Activated naive CD4-positive, alpha-beta T cell treated with anti-CD3 and anti-CD28 coated beads for 36 hours (primary cell): ENCODE measurements around the gene KRTAP2-2. TPM values are rescaled to one million over a fixed set of nuclear protein-coding genes. Genes with fewer than 3 reads are reported as not detected.
"Not testable (repeated sequence)": the region's sequence is repeated elsewhere in the genome, so short reads cannot be mapped to it uniquely, and the experiment has no call there.

Source experiments
- CTCF ChIA-PET: fragments of 350-600 bp; sonication (Branson Sonifier 250); formaldehyde crosslinking; loops from one replicate; lab custom pipeline; 2021; ENCODE audit warnings: antibody characterized with exemption; lab: Charles Lee
- DNase-seq: peaks from one replicate; pipeline ENCODE4 v3.0.0-alpha.2; 2020
- H3K27ac Mint-ChIP-seq: one replicate; pipeline ENCODE4 v1.8.0; 2021; ENCODE audit warnings: mild to moderate bottlenecking, mixed read lengths
- H3K27me3 Mint-ChIP-seq: one replicate; pipeline ENCODE4 v1.8.0; 2021; ENCODE audit warnings: low read depth, mixed read lengths
- H3K36me3 Mint-ChIP-seq: one replicate; pipeline ENCODE4 v1.8.0; 2021; ENCODE audit warnings: low read depth, mixed read lengths
- H3K4me1 Mint-ChIP-seq: one replicate; pipeline ENCODE4 v1.8.0; 2021; ENCODE audit warnings: low read depth, mixed read lengths
- H3K4me3 Mint-ChIP-seq: one replicate; pipeline ENCODE4 v1.8.0; 2021; ENCODE audit warnings: mild to moderate bottlenecking, moderate library complexity, mixed read lengths
- H3K9me3 Mint-ChIP-seq: one replicate; pipeline ENCODE4 v1.8.0; 2021; ENCODE audit warnings: mixed read lengths
- intact Hi-C: fragments of 100-400 bp; cut with micrococcal nuclease; formaldehyde crosslinking; loops from one replicate; pipeline ENCODE4 v1.15.1; 2023
- total RNA-seq, 2 experiments: library from RNA; stranded (reverse); gene quantifications; one replicate each; pipeline ENCODE4 v1.2.3, GENCODE V29; 2021

KRTAP2-2 gene
- total RNA-seq, 2 experiments from 2014 or later: not detected

DNA sequence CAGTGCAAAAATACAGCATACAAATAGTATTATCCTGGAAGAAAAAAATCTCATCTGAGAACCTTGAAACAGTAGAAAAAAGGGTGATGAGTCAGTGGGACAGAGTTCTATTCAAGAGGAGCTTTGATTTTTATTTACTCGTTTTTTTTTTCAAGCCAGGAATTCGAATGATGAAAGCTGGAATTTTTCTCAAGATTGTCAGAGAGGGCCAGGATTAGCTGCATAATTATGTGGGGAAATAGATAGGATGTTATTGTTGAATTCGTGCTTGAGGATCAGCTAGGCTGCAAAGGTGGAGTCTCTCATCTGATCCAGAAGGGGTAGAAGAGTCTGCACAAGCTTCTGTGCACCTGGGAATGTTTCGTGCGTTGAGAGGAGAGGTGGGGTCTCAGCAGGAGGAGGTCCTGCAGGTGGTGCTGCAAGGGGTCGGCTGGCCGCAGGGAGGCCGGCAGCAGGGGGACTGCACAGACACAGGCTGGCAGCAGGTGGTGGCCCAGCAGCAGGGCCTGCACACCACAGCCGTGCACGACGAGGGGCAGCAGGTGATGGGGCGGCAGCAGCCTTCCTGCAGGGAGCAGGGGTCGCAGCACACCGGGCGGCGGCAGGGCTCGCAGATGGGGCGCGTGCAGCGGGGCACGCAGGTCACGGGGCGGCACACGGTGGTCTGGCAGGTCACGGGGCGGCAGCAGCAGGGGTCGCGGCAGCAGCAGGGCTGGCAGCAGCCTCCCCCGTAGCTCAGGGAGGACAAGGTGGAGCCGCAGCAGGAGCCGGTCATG lies 4.4 kb upstream of the KRTAP2-2 start:
- CTCF ChIA-PET, intact Hi-C loops, H3K27ac Mint-ChIP-seq, H3K36me3 Mint-ChIP-seq, H3K4me1 Mint-ChIP-seq, DNase-seq, H3K4me3 Mint-ChIP-seq, H3K9me3 Mint-ChIP-seq: not testable (repeated sequence)
- peaks cover 28% of the 10 kb centered on the region for H3K27me3 Mint-ChIP-seq

- no peak for DNase-seq
- intact Hi-C loops: no loop called here
- Mint-ChIP-seq H3K9me3 (no peaks in the 10 kb centered on the region), H3K27me3 (peaks cover 28% of the 10 kb centered on the region), H3K36me3 (no peaks in the 10 kb centered on the region), H3K4me3 (no peak overlapping the region), H3K27ac (no peak overlapping the region), H3K4me1 (no peaks in the 10 kb centered on the region)
- CTCF ChIA-PET: no interaction called here
These were observed 3.7 kb upstream of the KRTAP2-2 start for GRCh38 chr17:41058741-41059140.

DNA sequence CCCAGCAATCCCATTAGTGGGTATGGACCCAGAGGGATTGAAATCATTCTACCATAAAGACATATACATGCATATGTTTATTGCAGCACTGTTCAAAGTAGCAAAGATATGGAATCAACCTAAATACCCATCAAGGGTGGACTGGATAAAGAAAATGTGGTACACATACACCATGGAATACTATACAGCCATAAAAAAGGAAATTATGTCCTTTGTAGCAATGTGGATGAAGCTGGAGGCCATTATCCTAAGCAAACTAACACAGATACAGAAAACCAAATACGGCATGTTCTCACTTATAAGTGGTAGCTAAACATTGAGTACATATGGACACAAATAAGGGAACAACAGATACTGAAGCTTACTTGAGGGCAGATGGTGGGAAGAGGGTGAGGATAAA lies 2.5 kb upstream of the KRTAP2-2 start:
- CTCF ChIA-PET: no interaction called here
- H3K4me3 Mint-ChIP-seq: no peak overlapping the region
- intact Hi-C loops: no loop called here
- no peaks in the 10 kb centered on the region for H3K36me3 Mint-ChIP-seq
- DNase-seq: no peak
- H3K9me3 Mint-ChIP-seq: no peaks in the 10 kb centered on the region
- peaks cover 30% of the 10 kb centered on the region for H3K27me3 Mint-ChIP-seq
- H3K4me1 Mint-ChIP-seq: no peaks in the 10 kb centered on the region
- no peak overlapping the region for H3K27ac Mint-ChIP-seq

GRCh38 chr17:41054556-41054955 lies 474 bp downstream of the KRTAP2-2 start:
- DNase-seq, H3K4me3 Mint-ChIP-seq, H3K36me3 Mint-ChIP-seq, intact Hi-C loops, CTCF ChIA-PET, H3K4me1 Mint-ChIP-seq, H3K9me3 Mint-ChIP-seq, H3K27ac Mint-ChIP-seq: not testable (repeated sequence)
- H3K27me3 Mint-ChIP-seq: peaks cover 22% of the 10 kb centered on the region

DNA sequence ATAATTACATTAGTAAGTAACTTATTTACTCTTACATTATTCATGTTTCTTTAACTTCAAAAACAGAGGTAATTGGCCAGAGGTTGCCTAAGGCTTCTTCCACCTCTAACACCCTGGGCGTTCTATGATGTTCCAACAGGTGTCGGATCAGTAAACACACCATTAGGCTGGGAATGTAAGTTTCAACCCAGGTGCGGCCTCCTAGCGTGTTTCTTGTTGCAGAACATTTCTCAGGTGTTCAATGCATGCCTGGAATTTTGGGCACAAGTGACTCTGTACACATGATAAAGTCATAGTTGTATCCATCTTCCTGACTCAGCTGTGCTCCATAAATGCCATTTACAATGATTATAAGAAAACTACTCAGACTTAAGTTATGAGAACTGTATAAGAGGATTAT lies 1.0 kb downstream of the KRTAP2-2 start:
- Mint-ChIP-seq H3K27me3 (peaks cover 18% of the 10 kb centered on the region), H3K27ac (no peak overlapping the region), H3K4me1 (no peaks in the 10 kb centered on the region), H3K36me3 (no peaks in the 10 kb centered on the region), H3K4me3 (no peak overlapping the region), H3K9me3 (no peaks in the 10 kb centered on the region)
- no peak for DNase-seq
- CTCF ChIA-PET: no interaction called here
- intact Hi-C loops: no loop called here

DNA sequence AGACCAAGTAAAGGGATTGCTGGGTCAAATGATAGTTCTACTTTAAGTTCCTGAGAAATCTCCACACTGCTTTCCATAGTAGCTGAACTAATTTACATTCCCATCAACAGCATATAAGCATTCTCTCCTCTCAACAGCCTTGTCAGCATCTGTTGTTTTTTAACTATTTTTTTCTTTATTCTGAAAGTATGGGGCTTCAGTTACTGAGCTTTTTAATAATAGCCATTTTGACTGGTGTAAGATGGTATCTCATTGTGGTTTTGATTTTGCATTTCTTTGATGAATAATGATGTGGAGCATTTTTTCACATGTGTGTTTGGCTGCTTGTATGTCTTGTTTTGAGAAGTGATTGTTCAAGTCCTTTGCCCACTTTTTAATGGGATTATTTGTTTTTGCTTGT lies 2.5 kb downstream of the KRTAP2-2 start:
- intact Hi-C loops: no loop called here
- Mint-ChIP-seq H3K9me3 (no peaks in the 10 kb centered on the region), H3K4me1 (no peaks in the 10 kb centered on the region), H3K4me3 (no peak overlapping the region), H3K27me3 (peaks cover 20% of the 10 kb centered on the region), H3K27ac (no peak overlapping the region), H3K36me3 (no peaks in the 10 kb centered on the region)
- CTCF ChIA-PET: no interaction called here
- no peak for DNase-seq

GRCh38 chr17:41049110-41049509 lies 5.9 kb downstream of the KRTAP2-2 start:
- DNase-seq: no peak
- H3K9me3 Mint-ChIP-seq: no peaks in the 10 kb centered on the region
- H3K4me1 Mint-ChIP-seq: peaks cover 1% of the 10 kb centered on the region
- H3K4me3 Mint-ChIP-seq: no peak overlapping the region
- CTCF ChIA-PET: no interaction called here
- H3K27me3 Mint-ChIP-seq: peaks cover 29% of the 10 kb centered on the region
- intact Hi-C loops: no loop called here
- H3K36me3 Mint-ChIP-seq: no peaks in the 10 kb centered on the region
- H3K27ac Mint-ChIP-seq: no peak overlapping the region

DNA sequence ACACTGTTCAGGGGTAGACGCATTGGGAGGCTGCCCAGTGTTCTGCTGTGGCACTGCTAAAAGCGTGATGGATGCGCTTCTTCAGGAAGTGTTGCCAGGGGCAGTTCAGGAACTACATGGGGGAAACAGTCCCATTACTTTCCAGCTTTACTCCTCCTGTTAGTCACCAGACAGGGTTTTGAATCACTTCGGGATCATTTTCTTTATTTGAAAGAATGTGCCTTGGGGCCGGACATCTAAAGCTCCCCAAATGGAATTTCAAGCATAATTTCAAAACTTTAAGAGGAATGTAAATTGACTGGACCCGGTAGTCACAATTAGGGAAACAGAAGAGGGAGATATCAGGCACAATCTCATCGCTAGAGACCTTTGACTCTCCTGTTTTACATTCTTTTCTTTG lies 6.6 kb downstream of the KRTAP2-2 start:
- H3K27me3 Mint-ChIP-seq: peaks cover 29% of the 10 kb centered on the region
- intact Hi-C loops: no loop called here
- CTCF ChIA-PET: no interaction called here
- H3K4me1 Mint-ChIP-seq: peaks cover 4% of the 10 kb centered on the region
- peaks cover 3% of the 10 kb centered on the region for H3K9me3 Mint-ChIP-seq
- no peaks in the 10 kb centered on the region for H3K36me3 Mint-ChIP-seq
- H3K27ac Mint-ChIP-seq: no peak overlapping the region
- H3K4me3 Mint-ChIP-seq: no peak overlapping the region
- no peak for DNase-seq

DNA sequence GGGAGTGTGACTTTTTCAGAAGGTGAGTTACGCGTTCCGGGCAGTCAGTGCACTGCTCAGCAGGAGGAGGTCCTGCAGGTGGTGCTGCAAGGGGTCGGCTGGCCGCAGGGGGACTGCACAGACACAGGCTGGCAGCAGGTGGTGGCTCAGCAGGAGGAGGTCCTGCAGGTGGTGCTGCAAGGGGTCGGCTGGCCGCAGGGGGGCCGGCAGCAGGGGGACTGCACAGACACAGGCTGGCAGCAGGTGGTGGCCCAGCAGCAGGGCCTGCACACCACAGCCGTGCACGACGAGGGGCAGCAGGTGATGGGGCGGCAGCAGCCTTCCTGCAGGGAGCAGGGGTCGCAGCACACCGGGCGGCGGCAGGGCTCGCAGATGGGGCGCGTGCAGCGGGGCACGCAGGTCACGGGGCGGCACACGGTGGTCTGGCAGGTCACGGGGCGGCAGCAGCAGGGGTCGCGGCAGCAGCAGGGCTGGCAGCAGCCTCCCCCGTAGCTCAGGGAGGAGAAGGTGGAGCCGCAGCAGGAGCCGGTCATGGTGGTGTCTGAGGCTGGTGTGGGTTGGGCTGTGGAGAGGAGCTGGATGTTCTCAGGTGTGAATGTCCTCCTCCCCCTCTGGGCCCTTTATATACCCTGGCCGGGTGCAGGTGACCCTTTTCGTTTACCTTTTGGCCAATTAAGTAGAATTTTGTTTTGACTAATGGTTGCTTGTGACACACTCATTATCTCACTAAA lies 8.1 kb downstream of the KRTAP2-2 start, which contains the start of gene KRTAP2-1:
Gene KRTAP2-1 (minus strand): TSS at position 582 of the 731 bp plus-strand sequence. CDS start 49 bp downstream, at position 533.
- CTCF ChIA-PET: interaction anchor here (0.6 kb wide), 1 partner anchor 60 kb away, joined by 3 read pairs; no protein-coding TSS in a partner anchor

GRCh38 chr17:41042953-41043352 lies 12.1 kb downstream of the KRTAP2-2 start:
- Mint-ChIP-seq H3K27ac (no peak overlapping the region), H3K27me3 (peaks cover 18% of the 10 kb centered on the region), H3K9me3 (peaks cover 8% of the 10 kb centered on the region), H3K4me1 (peaks cover 4% of the 10 kb centered on the region), H3K36me3 (no peaks in the 10 kb centered on the region), H3K4me3 (no peak overlapping the region)
- intact Hi-C loops: no loop called here
- DNase-seq: no peak
- CTCF ChIA-PET: no interaction called here

More for the DNA sequence above, 8.1 kb downstream of the KRTAP2-2 start, which contains the start of gene KRTAP2-1:
- H3K9me3 Mint-ChIP-seq, intact Hi-C loops, H3K4me1 Mint-ChIP-seq, H3K36me3 Mint-ChIP-seq, H3K4me3 Mint-ChIP-seq, DNase-seq, H3K27ac Mint-ChIP-seq: not testable (repeated sequence)
- H3K27me3 Mint-ChIP-seq: peaks cover 27% of the 10 kb centered on the region

DNA sequence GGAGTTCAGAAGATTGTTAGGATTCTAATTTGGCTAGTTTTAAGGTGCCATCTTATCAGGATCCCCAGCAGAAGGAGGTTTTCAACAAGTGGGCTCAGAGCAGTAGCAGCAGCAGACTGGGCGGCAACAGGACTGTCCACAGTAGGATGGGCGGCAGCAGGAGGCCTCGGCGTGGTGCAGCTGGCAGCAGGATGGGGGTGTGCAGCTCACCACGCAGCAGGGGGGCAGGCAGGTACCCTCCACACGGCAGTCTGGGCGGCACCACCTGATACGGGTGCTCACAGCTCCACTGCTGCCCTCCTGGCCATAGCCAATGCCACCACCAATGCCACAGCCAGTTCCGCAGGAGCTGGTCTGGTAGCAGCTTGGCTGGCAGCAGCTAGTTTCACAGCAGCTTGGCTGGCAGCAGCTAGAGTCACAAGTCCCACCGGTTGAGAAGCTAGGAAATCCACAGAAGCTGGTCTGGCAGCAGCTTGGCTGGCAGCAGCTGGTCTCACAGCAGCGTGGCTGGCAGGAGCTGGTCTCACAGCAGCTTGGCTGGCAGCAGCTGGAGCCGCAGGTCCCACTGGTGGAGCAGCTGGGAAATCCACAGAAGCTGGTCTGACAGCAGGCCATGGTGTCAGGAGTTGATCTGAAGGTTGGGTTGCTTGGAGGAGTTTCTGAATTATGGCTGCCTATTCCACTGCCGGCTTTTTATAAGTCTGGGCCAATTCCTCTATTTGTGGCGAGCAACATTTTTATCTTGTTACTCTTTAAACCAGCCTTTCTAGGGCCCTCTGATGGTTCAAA lies 14.1 kb downstream of the KRTAP2-2 start, which contains the start of gene KRTAP1-1:
Gene KRTAP1-1 (minus strand): TSS at position 668 of the 789 bp plus-strand sequence. CDS start 53 bp downstream, at position 615.
- H3K4me1 Mint-ChIP-seq, DNase-seq, H3K27me3 Mint-ChIP-seq, H3K36me3 Mint-ChIP-seq, intact Hi-C loops, CTCF ChIA-PET, H3K4me3 Mint-ChIP-seq, H3K27ac Mint-ChIP-seq, H3K9me3 Mint-ChIP-seq: not testable (repeated sequence)

DNA sequence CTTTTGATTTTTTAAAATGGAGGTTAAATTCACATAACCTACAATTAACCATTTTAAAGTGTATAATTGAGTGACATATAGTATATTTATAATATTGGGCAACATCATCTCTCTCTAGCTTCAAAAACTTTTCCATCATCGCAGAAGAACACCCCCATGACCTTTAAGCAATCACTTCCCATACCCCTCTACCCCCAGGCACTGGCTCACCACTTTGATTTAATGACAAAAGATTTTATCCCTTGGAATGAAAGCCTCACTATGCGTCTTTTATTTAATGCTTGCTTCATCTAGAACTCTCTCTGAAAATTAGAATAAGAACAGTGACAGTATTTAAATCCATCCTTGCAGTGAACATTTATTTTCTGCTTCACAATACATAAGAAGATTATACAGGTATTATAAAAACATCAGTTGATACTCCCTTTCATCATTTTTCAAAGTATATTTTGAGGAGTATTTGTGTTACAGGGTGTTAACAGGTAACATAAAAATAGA lies 17.1 kb downstream of the KRTAP2-2 start:
- H3K4me1 Mint-ChIP-seq: no peaks in the 10 kb centered on the region
- CTCF ChIA-PET: no interaction called here
- no peak for DNase-seq
- intact Hi-C loops: no loop called here
- no peak overlapping the region for H3K27ac Mint-ChIP-seq
- H3K4me3 Mint-ChIP-seq: no peak overlapping the region
- peaks cover 2% of the 10 kb centered on the region for H3K9me3 Mint-ChIP-seq
- H3K27me3 Mint-ChIP-seq: no peaks in the 10 kb centered on the region
- H3K36me3 Mint-ChIP-seq: no peaks in the 10 kb centered on the region
